Pancreas (tissue), 10 donors: ENCODE results near the gene MAST1. TPM values are rescaled to one million over a fixed set of nuclear protein-coding genes. Genes with fewer than 3 reads are reported as not detected.

Source experiments
- ATAC-seq, 4 donors: fragments of 200-7000 bp; cut with Tn5 transposase; one replicate each; pipeline versions ENCODE4 v1.8.0 to v1.9.1; 2020; ENCODE audit warnings: mild to moderate bottlenecking in 4 of 4, moderate library complexity in 4 of 4
- DNase-seq, 6 donors: peaks; one replicate each; pipeline ENCODE4 v3.0.0-alpha.2; 2020
- FAIRE-seq: peaks from 2 replicates; lab custom pipeline; 2012; peaks lifted over from hg19 to GRCh38; lab: Jason Lieb, UNC
- H3K27ac ChIP-seq, 4 donors: fragments of 200-600 bp; sonication (generic); 1 replicate in 3 of 4; 2 replicates in 1 of 4; pipeline versions ENCODE4 v1.5.0 to v1.8.0; 2020
- H3K27me3 ChIP-seq, 4 donors: fragments of 200-600 bp; one replicate each; pipeline ENCODE4 v1.8.0; 2021
- H3K36me3 ChIP-seq, 3 donors: fragments of 200-600 bp; sonication (generic) in 1 of 3; one replicate each; pipeline versions ENCODE4 v1.5.0 to v1.8.0; 2020 to 2021
- H3K4me1 ChIP-seq, 3 donors: fragments of 200-600 bp; one replicate each; pipeline ENCODE4 v1.8.0; 2021
- H3K4me3 ChIP-seq, 4 donors: fragments of 200-600 bp; sonication (generic) in 2 of 4; one replicate each; pipeline versions ENCODE4 v1.5.0 to v1.8.0; 2020 to 2021
- H3K9me3 ChIP-seq, 4 donors: fragments of 200-600 bp; one replicate each; pipeline ENCODE4 v1.8.0; 2021
- CTCF ChIP-seq, 4 donors: fragments of 200-600 bp; sonication (generic) in 3 of 4; IDR thresholded peaks; one replicate each; pipeline versions ENCODE4 v1.5.0 to v1.8.0; 2021; ENCODE audit warnings: antibody characterized with exemption in 4 of 4
- WGBS, 2 donors: extraction: QIAGEN DNeasy Blood & Tissue Kit; methylation state at CpG; one replicate each; pipeline ENCODE4 v1.1.7; 2013; 5-methylcytosine and 5-hydroxymethylcytosine counted together
- intact Hi-C, 3 donors: fragments of 100-400 bp; cut with DNase I; formaldehyde crosslinking; loops; one replicate each; pipeline versions ENCODE4 v1.11.1 to v1.14.2; 2022
- microRNA-seq, 2 donors: library from miRNA; unstranded; fragments of <30 nt; microRNA quantifications; one replicate each; pipeline versions ENCODE4 to v1.1.0, GENCODE V29; 2019 to 2020
- polyA plus RNA-seq, 2 donors: library from polyadenylated mRNA; stranded (reverse); fragments of 200-250 nt; gene quantifications; one replicate each; pipeline ENCODE4 v1.2.3, GENCODE V29; 2013
- total RNA-seq, 6 donors: library from RNA; stranded (reverse); fragmentation: NEBNext Ultra II Directional in 4 of 6; extraction: Animal tissue kit (Norgen Biotek cat#: 25700) in 4 of 6; gene quantifications; one replicate each; pipeline versions ENCODE4 v1.2.1 to v1.2.4, GENCODE V29; 2021 to 2023
- donor health status: healthy with polysubstance abuse.
- donor health status: DM: no; HTN: no; CAD: no; lungs with moderate emphysema.
- donor health status: DM: no; HTN: no; CAD: no.
- donor health status: control.
- donor health status: control.
- donor health status: Bipolar disorder and iron deficiency.
- donor health status: DM: yes; HTN: yes; CAD: no.
- donor health status: DM: no; HTN: no; CAD: no.
- donor health status: DM: no; HTN: no; CAD: no.
- donor health status: DM: yes; HTN: yes; CAD: no.

The MAST1 gene
- total and polyA plus RNA-seq, 8 donors: 0.23 to 7.3 (median 0.91) TPM

GRCh38 chr19:12921047-12921446, 82.7 kb downstream of the MAST1 start:
- Histone ChIP-seq H3K36me3 (peaks cover 5 to 33% (median 30%) of the 10 kb centered on the region in 3 donors), H3K4me3 (no peak overlapping the region), H3K27me3 (no peaks in the 10 kb centered on the region), H3K9me3 (no peaks in the 10 kb centered on the region), H3K27ac (no peak overlapping the region), H3K4me1 (no peaks in the 10 kb centered on the region)
- 47 to 52% methylated on average over 3 of the region's 3 CpGs for WGBS, 2 donors
- DNase-seq (no peak), FAIRE-seq (no peak), ATAC-seq (no peak)
- no peak for TF ChIP-seq CTCF (IDR thresholded peaks at IDR 0.05)
- intact Hi-C loops: no loop called here

DNA sequence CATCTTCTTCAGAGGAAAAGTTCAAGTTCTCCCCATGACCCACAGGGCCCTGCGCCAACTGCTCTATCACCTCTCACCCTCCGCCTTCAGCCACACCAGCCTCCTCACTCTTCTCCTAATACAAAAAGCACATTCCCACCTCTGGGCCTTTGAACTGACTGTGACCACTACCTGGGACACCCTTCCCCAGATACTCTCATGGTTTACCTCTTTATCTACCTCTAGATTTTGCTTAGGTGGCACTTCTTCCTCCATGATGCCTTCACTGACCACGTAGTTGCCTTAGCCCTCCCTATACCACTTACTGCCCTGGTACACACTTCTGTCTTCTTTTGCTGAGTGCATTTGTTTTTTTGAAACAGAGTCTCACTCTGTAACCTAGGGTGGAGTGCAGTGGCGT, 84.6 kb downstream of the MAST1 start:
- no peaks in the 10 kb centered on the region for H3K9me3 ChIP-seq
- intact Hi-C loops: no loop called here
- no peak overlapping the region for H3K27ac ChIP-seq
- no peaks in the 10 kb centered on the region for H3K4me1 ChIP-seq
- no peak for FAIRE-seq
- TF ChIP-seq CTCF (IDR thresholded peaks at IDR 0.05): no peak
- ATAC-seq: no peak
- no peaks in the 10 kb centered on the region for H3K27me3 ChIP-seq
- 97 to 100% methylated on average over 4 of the region's 4 CpGs for WGBS, 2 donors
- H3K4me3 ChIP-seq: no peak overlapping the region
- DNase-seq: no peak
- H3K36me3 ChIP-seq: peaks cover 9 to 48% (median 43%) of the 10 kb centered on the region in 3 donors

Small RNA genes lying within 50 kb of the gene (microRNA-seq; reads per million reads assigned to microRNA genes)
- gene MIR5695 (0 to 0.39 reads per million in 2 donors), gene MIR6794 (0 to 0.39 reads per million in 2 donors)

Other genes with a start within 250 kb of the MAST1 start
- 1 to 10 TPM; 3.3 to 7.0 (median 4.1) TPM for gene ZNF490, start 227.7 kb upstream of the MAST1 start, total RNA-seq
- under 1 TPM; 0.38 to 0.65 TPM for gene ZNF490, start 227.7 kb upstream of the MAST1 start, polyA plus RNA-seq
- 10 to 100 TPM in 5 of 6 donors, 1 to 10 TPM in 1; 10.0 to 16.7 (median 12.3) TPM for gene ZNF791, start 227.6 kb upstream of the MAST1 start, total RNA-seq
- 1 to 10 TPM; 6.1 to 6.3 TPM for gene ZNF791, start 227.6 kb upstream of the MAST1 start, polyA plus RNA-seq
- gene MAN2B1, start 171.8 kb upstream of the MAST1 start, total RNA-seq: 10 to 100 TPM; 33.2 to 92.8 (median 59.2) TPM
- gene MAN2B1, start 171.8 kb upstream of the MAST1 start, polyA plus RNA-seq: 10 to 100 TPM; 30.2 to 48.2 TPM
- 1 to 10 TPM; 3.5 to 8.8 (median 5.7) TPM for gene WDR83, start 171.7 kb upstream of the MAST1 start, total RNA-seq
- 10 to 100 TPM; 25.6 to 28.1 TPM for gene WDR83, start 171.7 kb upstream of the MAST1 start, polyA plus RNA-seq
- 10 to 100 TPM; 36.0 to 53.2 (median 47.7) TPM for gene DHPS, start 156.6 kb upstream of the MAST1 start, total RNA-seq
- 10 to 100 TPM; 78.8 to 85.7 TPM for gene DHPS, start 156.6 kb upstream of the MAST1 start, polyA plus RNA-seq
- gene GNG14, start 150.5 kb upstream of the MAST1 start, total RNA-seq: not detected
- not detected for gene GNG14, start 150.5 kb upstream of the MAST1 start, polyA plus RNA-seq
- 1 to 10 TPM; 3.1 to 5.0 (median 4.2) TPM for gene FBXW9, start 141.9 kb upstream of the MAST1 start, total RNA-seq
- 1 to 10 TPM; 5.6 to 8.5 TPM for gene FBXW9, start 141.9 kb upstream of the MAST1 start, polyA plus RNA-seq
- gene TNPO2, start 114.6 kb upstream of the MAST1 start, total RNA-seq: 10 to 100 TPM; 15.7 to 29.5 (median 20.8) TPM
- 10 to 100 TPM; 29.0 to 37.2 TPM for gene TNPO2, start 114.6 kb upstream of the MAST1 start, polyA plus RNA-seq
- gene TRIR, start 103.8 kb upstream of the MAST1 start, total RNA-seq: 10 to 100 TPM; 49.2 to 86.5 (median 63.0) TPM
- gene TRIR, start 103.8 kb upstream of the MAST1 start, polyA plus RNA-seq: 100 to 1,000 TPM; 163 to 191 TPM
- 10 to 100 TPM; 16.6 to 34.5 (median 27.9) TPM for gene GET3, start 101.0 kb upstream of the MAST1 start, total RNA-seq
- 10 to 100 TPM; 34.8 to 48.2 TPM for gene GET3, start 101.0 kb upstream of the MAST1 start, polyA plus RNA-seq
- gene BEST2, start 86.7 kb upstream of the MAST1 start, total RNA-seq: not detected
- not detected for gene BEST2, start 86.7 kb upstream of the MAST1 start, polyA plus RNA-seq
- gene HOOK2, start 63.0 kb upstream of the MAST1 start, total RNA-seq: 10 to 100 TPM; 37.7 to 60.9 (median 49.0) TPM
- gene HOOK2, start 63.0 kb upstream of the MAST1 start, polyA plus RNA-seq: 100 to 1,000 TPM; 268 to 300 TPM
- 100 to 1,000 TPM in 2 of 6 donors, 10 to 100 TPM in 4; 41.6 to 109 (median 70.7) TPM for gene JUNB, start 47.0 kb upstream of the MAST1 start, total RNA-seq
- gene JUNB, start 47.0 kb upstream of the MAST1 start, polyA plus RNA-seq: 100 to 1,000 TPM; 172 to 206 TPM
- 100 to 1,000 TPM in 4 of 6 donors, 10 to 100 TPM in 2; 77.5 to 109 (median 103) TPM for gene PRDX2, start 36.7 kb upstream of the MAST1 start, total RNA-seq
- gene PRDX2, start 36.7 kb upstream of the MAST1 start, polyA plus RNA-seq: 100 to 1,000 TPM in 1 of 2 donors, 10 to 100 TPM in 1; 75.8 to 172 TPM
- gene THSD8, start 36.4 kb upstream of the MAST1 start, total RNA-seq: 1 to 10 TPM in 5 of 6 donors, under 1 TPM in 1; 0.90 to 3.9 (median 2.1) TPM
- 1 to 10 TPM; 1.3 to 2.0 TPM for gene THSD8, start 36.4 kb upstream of the MAST1 start, polyA plus RNA-seq
- gene RNASEH2A, start 31.9 kb upstream of the MAST1 start, total RNA-seq: 1 to 10 TPM; 1.7 to 6.0 (median 3.0) TPM
- gene RNASEH2A, start 31.9 kb upstream of the MAST1 start, polyA plus RNA-seq: 1 to 10 TPM; 3.9 to 5.5 TPM
- under 1 TPM in 4 of 6 donors, not detected in 2; 0.19 to 0.86 (median 0.37) TPM for gene RTBDN, start 3.9 kb upstream of the MAST1 start, total RNA-seq
- gene RTBDN, start 3.9 kb upstream of the MAST1 start, polyA plus RNA-seq: 1 to 10 TPM; 1.2 to 4.6 TPM
- 10 to 100 TPM; 16.2 to 35.9 (median 20.5) TPM for gene DNASE2, start 42.9 kb downstream of the MAST1 start, total RNA-seq
- gene DNASE2, start 42.9 kb downstream of the MAST1 start, polyA plus RNA-seq: 10 to 100 TPM in 1 of 2 donors, 1 to 10 TPM in 1; 9.4 to 21.0 TPM
- under 1 TPM in 2 of 6 donors, not detected in 4; 0.12 to 0.22 TPM for gene KLF1, start 48.7 kb downstream of the MAST1 start, total RNA-seq
- not detected for gene KLF1, start 48.7 kb downstream of the MAST1 start, polyA plus RNA-seq
- gene GCDH, start 52.6 kb downstream of the MAST1 start, total RNA-seq: 10 to 100 TPM in 3 of 6 donors, 1 to 10 TPM in 3; 6.3 to 17.2 (median 11.7) TPM
- 10 to 100 TPM; 19.2 to 27.1 TPM for gene GCDH, start 52.6 kb downstream of the MAST1 start, polyA plus RNA-seq
- not detected for gene SYCE2, start 80.8 kb downstream of the MAST1 start, total RNA-seq
- gene SYCE2, start 80.8 kb downstream of the MAST1 start, polyA plus RNA-seq: under 1 TPM in 1 of 2 donors, not detected in 1; 0.19 TPM
- gene FARSA, start 95.2 kb downstream of the MAST1 start, total RNA-seq: 10 to 100 TPM; 19.4 to 46.0 (median 29.0) TPM
- 10 to 100 TPM; 30.4 to 31.0 TPM for gene FARSA, start 95.2 kb downstream of the MAST1 start, polyA plus RNA-seq
- 100 to 1,000 TPM; 279 to 681 (median 373) TPM for gene CALR, start 100.1 kb downstream of the MAST1 start, total RNA-seq
- gene CALR, start 100.1 kb downstream of the MAST1 start, polyA plus RNA-seq: 100 to 1,000 TPM; 132 to 263 TPM
- gene RAD23A, start 107.3 kb downstream of the MAST1 start, total RNA-seq: 10 to 100 TPM; 35.0 to 60.2 (median 45.9) TPM
- gene RAD23A, start 107.3 kb downstream of the MAST1 start, polyA plus RNA-seq: 10 to 100 TPM; 91.5 to 99.1 TPM
- gene GADD45GIP1, start 118.7 kb downstream of the MAST1 start, total RNA-seq: 10 to 100 TPM in 3 of 6 donors, 1 to 10 TPM in 3; 6.0 to 10.7 (median 9.8) TPM
- 10 to 100 TPM; 25.3 to 37.4 TPM for gene GADD45GIP1, start 118.7 kb downstream of the MAST1 start, polyA plus RNA-seq
- gene DAND5, start 131.1 kb downstream of the MAST1 start, total RNA-seq: under 1 TPM in 3 of 6 donors, not detected in 3; 0.12 to 0.23 (median 0.12) TPM
- gene DAND5, start 131.1 kb downstream of the MAST1 start, polyA plus RNA-seq: under 1 TPM in 1 of 2 donors, not detected in 1; 0.16 TPM
- gene NFIX, start 157.0 kb downstream of the MAST1 start, total RNA-seq: 10 to 100 TPM; 30.9 to 45.1 (median 36.0) TPM
- 10 to 100 TPM in 1 of 2 donors, 1 to 10 TPM in 1; 8.3 to 16.6 TPM for gene NFIX, start 157.0 kb downstream of the MAST1 start, polyA plus RNA-seq